ENCODE measurements around the gene ARFGEF3.

- no peak for TF ChIP-seq CTCF (conservative IDR thresholded peaks at IDR 0.05; ENCODE audit: low read depth, low read length)
- no peak for TF ChIP-seq EZH2 (IDR thresholded peaks at IDR 0.05; ENCODE audit: borderline replicate concordance, low read depth, low read length, poor library complexity, severe bottlenecking)
Measured at GRCh38 chr6:138238368-138238767, 76.6 kb downstream of the ARFGEF3 start.

Measured in A673 (cell line).